HFFc6 (cell line): ENCODE measurements around the gene WFS1. TPM values are rescaled to one million over a fixed set of nuclear protein-coding genes. Genes with fewer than 3 reads are reported as not detected.

Source experiments
- DNase-seq: peaks from one replicate; pipeline ENCODE4 v3.0.0-alpha.2; 2018
- H3K27ac Mint-ChIP-seq: 2 replicates; pipeline ENCODE4 v1.8.0; 2020; ENCODE audit warnings: mild to moderate bottlenecking, mixed read lengths
- H3K27me3 Mint-ChIP-seq: 2 replicates; pipeline ENCODE4 v1.8.0; 2021; ENCODE audit warnings: mild to moderate bottlenecking, moderate library complexity, mixed read lengths; ENCODE audit not compliant: insufficient read depth
- H3K36me3 Mint-ChIP-seq: 2 replicates; pipeline ENCODE4 v1.8.0; 2021; ENCODE audit warnings: low read depth, mixed read lengths
- H3K4me1 Mint-ChIP-seq: 2 replicates; pipeline ENCODE4 v1.8.0; 2020; ENCODE audit warnings: low read depth, mixed read lengths
- H3K4me3 Mint-ChIP-seq: 2 replicates; pipeline ENCODE4 v1.8.0; 2020; ENCODE audit warnings: mild to moderate bottlenecking, moderate library complexity, mixed read lengths
- H3K9me3 Mint-ChIP-seq: 2 replicates; pipeline ENCODE4 v1.8.0; 2020; ENCODE audit warnings: mild to moderate bottlenecking, mixed read lengths
- total RNA-seq, 6 experiments: library from RNA; stranded (reverse); fragmentation: NEBNext Ultra II Directional; extraction: Animal tissue kit (Norgen Biotek cat#: 25700); gene quantifications; 2 replicates in 1 of 6; 3 replicates in 5 of 6; pipeline ENCODE4 v1.2.3, GENCODE V29; 2021
- TF ChIP-seq, protein P1 (sequence below): fragments of 200-600 bp; sonication (generic); IDR thresholded peaks from 2 replicates; pipeline ENCODE4 v1.5.0; 2021; ENCODE audit warnings: antibody characterized with exemption, mild to moderate bottlenecking

WFS1 gene
- total RNA-seq, 6 experiments from 2014 or later = 47.3 to 72.1 (median 56.0) TPM

- H3K9me3 Mint-ChIP-seq = no peaks in the 10 kb centered on the region
- no peak for DNase-seq
- H3K4me1 Mint-ChIP-seq = no peaks in the 10 kb centered on the region
- H3K36me3 Mint-ChIP-seq = peaks cover 13% of the 10 kb centered on the region; the same call in 1 of the 2 replicates
- no peak overlapping the region for H3K4me3 Mint-ChIP-seq
- H3K27me3 Mint-ChIP-seq = peaks cover 2% of the 10 kb centered on the region
- no peak overlapping the region for H3K27ac Mint-ChIP-seq
- TF ChIP-seq, protein P1, sequence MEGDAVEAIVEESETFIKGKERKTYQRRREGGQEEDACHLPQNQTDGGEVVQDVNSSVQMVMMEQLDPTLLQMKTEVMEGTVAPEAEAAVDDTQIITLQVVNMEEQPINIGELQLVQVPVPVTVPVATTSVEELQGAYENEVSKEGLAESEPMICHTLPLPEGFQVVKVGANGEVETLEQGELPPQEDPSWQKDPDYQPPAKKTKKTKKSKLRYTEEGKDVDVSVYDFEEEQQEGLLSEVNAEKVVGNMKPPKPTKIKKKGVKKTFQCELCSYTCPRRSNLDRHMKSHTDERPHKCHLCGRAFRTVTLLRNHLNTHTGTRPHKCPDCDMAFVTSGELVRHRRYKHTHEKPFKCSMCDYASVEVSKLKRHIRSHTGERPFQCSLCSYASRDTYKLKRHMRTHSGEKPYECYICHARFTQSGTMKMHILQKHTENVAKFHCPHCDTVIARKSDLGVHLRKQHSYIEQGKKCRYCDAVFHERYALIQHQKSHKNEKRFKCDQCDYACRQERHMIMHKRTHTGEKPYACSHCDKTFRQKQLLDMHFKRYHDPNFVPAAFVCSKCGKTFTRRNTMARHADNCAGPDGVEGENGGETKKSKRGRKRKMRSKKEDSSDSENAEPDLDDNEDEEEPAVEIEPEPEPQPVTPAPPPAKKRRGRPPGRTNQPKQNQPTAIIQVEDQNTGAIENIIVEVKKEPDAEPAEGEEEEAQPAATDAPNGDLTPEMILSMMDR = no peak
Observed at GRCh38 chr4:6290769-6291547, 21.3 kb downstream of the WFS1 start.

- H3K4me1 Mint-ChIP-seq = no peaks in the 10 kb centered on the region
- DNase-seq = no peak
- H3K27ac Mint-ChIP-seq = no peak overlapping the region
- no peak overlapping the region for H3K4me3 Mint-ChIP-seq
- peaks cover 2% of the 10 kb centered on the region for H3K27me3 Mint-ChIP-seq
- H3K9me3 Mint-ChIP-seq = no peaks in the 10 kb centered on the region
- TF ChIP-seq, protein P1 = no peak
- H3K36me3 Mint-ChIP-seq = peaks cover 18% of the 10 kb centered on the region
Observed at GRCh38 chr4:6291784-6292297, 22.2 kb downstream of the WFS1 start.

DNA sequence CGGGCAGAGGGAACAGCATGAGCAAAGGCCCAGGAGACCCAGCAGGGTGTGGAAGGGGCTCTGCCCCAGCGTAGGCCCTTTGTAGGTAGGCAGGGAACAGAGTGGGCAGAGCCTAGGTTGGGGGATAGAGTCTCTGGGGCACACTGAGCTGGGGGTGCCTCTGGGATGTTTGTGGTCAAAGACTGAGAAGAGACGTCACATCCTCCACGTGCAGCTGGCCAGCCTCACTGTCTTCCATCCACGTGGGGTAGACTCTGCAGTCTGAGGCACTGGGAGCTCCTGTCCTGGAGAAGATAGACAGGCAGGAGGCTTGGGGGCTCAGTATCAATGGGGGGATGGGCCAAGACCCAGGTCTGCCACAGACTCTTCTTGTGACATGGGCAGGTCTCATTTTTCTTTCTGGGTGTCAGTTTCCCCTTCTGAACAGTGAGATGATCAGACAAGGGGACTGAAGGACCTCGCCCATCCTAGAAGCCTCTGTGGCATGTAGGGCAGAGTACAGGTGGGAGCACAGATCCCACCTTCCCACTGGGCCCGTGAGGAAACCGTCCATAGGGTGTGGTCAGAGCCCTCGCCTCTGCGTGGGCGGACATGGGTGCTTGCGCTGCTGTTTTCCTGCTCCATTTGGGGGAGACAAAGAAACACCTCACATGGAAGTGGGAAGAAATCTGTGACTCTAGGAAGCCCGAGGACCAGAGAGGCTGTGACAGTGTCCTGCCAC lies 22.9 kb downstream of the WFS1 start:
- Mint-ChIP-seq H3K4me3 (no peak overlapping the region), H3K9me3 (no peaks in the 10 kb centered on the region), H3K27ac (no peak overlapping the region), H3K27me3 (peaks cover 2% of the 10 kb centered on the region), H3K36me3 (peaks cover 21% of the 10 kb centered on the region), H3K4me1 (no peaks in the 10 kb centered on the region)
- TF ChIP-seq, protein P1 = no peak
- no peak for DNase-seq

DNA sequence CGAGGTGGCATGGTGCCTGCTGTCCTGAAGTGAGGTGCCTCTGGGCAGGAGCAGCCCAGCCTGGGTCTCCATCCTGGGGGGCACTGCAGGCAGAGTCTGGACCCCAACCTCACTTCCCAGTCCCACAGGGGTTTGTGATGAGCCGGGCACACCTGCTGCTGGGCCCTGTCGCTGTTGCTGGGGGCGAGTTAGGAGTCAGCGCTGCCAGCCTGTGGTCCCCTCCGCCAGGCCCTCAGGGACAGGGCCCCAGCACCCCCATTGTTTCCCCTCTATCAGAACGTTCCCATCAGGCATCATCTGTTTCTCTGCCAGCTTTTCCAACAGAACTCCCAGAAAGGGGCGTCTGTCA lies 23.4 kb downstream of the WFS1 start:
- H3K4me3 Mint-ChIP-seq = no peak overlapping the region

GRCh38 chr4:6293661-6294060 lies 24.0 kb downstream of the WFS1 start:
- DNase-seq = no peak
- TF ChIP-seq, protein P1 = no peak
- no peak overlapping the region for H3K4me3 Mint-ChIP-seq
- H3K4me1 Mint-ChIP-seq = no peaks in the 10 kb centered on the region
- peaks cover 2% of the 10 kb centered on the region for H3K27me3 Mint-ChIP-seq
- peaks cover 19% of the 10 kb centered on the region for H3K36me3 Mint-ChIP-seq
- no peaks in the 10 kb centered on the region for H3K9me3 Mint-ChIP-seq
- H3K27ac Mint-ChIP-seq = no peak overlapping the region

More for the DNA sequence above, 23.4 kb downstream of the WFS1 start:
- no peak overlapping the region for H3K27ac Mint-ChIP-seq
- no peak for DNase-seq
- no peaks in the 10 kb centered on the region for H3K4me1 Mint-ChIP-seq
- peaks cover 2% of the 10 kb centered on the region for H3K27me3 Mint-ChIP-seq
- H3K36me3 Mint-ChIP-seq = peaks cover 21% of the 10 kb centered on the region
- no peaks in the 10 kb centered on the region for H3K9me3 Mint-ChIP-seq
- TF ChIP-seq, protein P1 = no peak
